Astrocyte (in vitro differentiated cells and primary cell): Measurements from ENCODE around the gene PLA1A.

ENCODE experiments used
- EZH2 ChIP-seq: IDR thresholded peaks from 2 replicates; pipeline ENCODE4 v1.6.1; 2012; ENCODE audit warnings: mild to moderate bottlenecking, low read length, inconsistent platforms; ENCODE audit not compliant: insufficient read depth
- TF ChIP-seq, protein P1 (sequence below): IDR thresholded peaks from 2 replicates; pipeline ENCODE4 v1.5.1; 2011; ENCODE audit warnings: low read depth, mild to moderate bottlenecking, inconsistent platforms, low read length, moderate library complexity; ENCODE audit not compliant: insufficient read depth

DNA sequence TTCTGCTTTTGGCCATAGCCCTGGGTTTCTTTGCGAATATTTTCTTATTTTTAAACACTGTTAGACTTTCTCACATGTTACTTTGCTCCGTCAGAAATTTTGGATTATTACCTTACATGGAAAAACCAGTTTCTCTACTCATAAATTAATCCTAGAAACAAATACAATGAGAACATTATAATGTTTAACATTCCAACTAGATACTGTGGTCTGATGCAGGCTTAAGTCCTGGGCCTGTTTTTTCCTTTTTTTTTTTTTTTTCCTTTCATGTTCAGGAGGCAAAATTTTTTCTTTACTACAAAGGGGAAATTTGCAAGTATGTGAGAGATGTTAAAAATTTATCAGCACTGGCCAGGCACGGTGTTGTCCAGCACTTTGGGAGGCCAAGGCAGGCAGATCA is 33.8 kb downstream of the PLA1A start:
- TF ChIP-seq, protein P1, sequence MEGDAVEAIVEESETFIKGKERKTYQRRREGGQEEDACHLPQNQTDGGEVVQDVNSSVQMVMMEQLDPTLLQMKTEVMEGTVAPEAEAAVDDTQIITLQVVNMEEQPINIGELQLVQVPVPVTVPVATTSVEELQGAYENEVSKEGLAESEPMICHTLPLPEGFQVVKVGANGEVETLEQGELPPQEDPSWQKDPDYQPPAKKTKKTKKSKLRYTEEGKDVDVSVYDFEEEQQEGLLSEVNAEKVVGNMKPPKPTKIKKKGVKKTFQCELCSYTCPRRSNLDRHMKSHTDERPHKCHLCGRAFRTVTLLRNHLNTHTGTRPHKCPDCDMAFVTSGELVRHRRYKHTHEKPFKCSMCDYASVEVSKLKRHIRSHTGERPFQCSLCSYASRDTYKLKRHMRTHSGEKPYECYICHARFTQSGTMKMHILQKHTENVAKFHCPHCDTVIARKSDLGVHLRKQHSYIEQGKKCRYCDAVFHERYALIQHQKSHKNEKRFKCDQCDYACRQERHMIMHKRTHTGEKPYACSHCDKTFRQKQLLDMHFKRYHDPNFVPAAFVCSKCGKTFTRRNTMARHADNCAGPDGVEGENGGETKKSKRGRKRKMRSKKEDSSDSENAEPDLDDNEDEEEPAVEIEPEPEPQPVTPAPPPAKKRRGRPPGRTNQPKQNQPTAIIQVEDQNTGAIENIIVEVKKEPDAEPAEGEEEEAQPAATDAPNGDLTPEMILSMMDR, result no peak
- no peak for TF ChIP-seq EZH2
